Trophoblast cell (in vitro differentiated cells and primary cell): Measurements from ENCODE around the gene DAG1.

Experiments used
- DNase-seq, 2 donors: peaks; one replicate each; pipeline ENCODE4 v3.0.0-alpha.2; 2016
- H2AFZ ChIP-seq: 2 replicates; pipeline ENCODE4 v1.6.1; 2013; ENCODE audit warnings: low read length, moderate library complexity, mild to moderate bottlenecking; ENCODE audit not compliant: insufficient read depth, poor library complexity
- H2AK5ac ChIP-seq: 2 replicates; pipeline ENCODE4 v1.6.1; 2013; ENCODE audit warnings: mild to moderate bottlenecking, low read length
- H2BK120ac ChIP-seq: 2 replicates; pipeline ENCODE4 v1.6.1; 2013; ENCODE audit warnings: low read length, mild to moderate bottlenecking, moderate library complexity; ENCODE audit not compliant: insufficient read depth, poor library complexity
- H2BK12ac ChIP-seq: 2 replicates; pipeline ENCODE4 v1.6.1; 2013; ENCODE audit warnings: mild to moderate bottlenecking, low read length, moderate library complexity
- H2BK5ac ChIP-seq: 2 replicates; pipeline ENCODE4 v1.6.1; 2013; ENCODE audit warnings: low read length, low read depth, moderate library complexity, mild to moderate bottlenecking; ENCODE audit not compliant: poor library complexity
- H3K14ac ChIP-seq: 2 replicates; pipeline ENCODE4 v1.6.1; 2013; ENCODE audit warnings: mild to moderate bottlenecking, low read length
- H3K18ac ChIP-seq: 2 replicates; pipeline ENCODE4 v1.6.1; 2013; ENCODE audit warnings: mild to moderate bottlenecking, low read length
- H3K23ac ChIP-seq: 2 replicates; pipeline ENCODE4 v1.6.1; 2013; ENCODE audit warnings: low read length
- H3K27ac ChIP-seq: 2 replicates; pipeline ENCODE4 v1.5.1; 2013; ENCODE audit warnings: low read depth, mild to moderate bottlenecking, inconsistent platforms, low read length, moderate library complexity
- H3K27me3 ChIP-seq: 2 replicates; pipeline ENCODE4 v1.6.1; 2013; ENCODE audit warnings: inconsistent platforms, mild to moderate bottlenecking, low read length, moderate library complexity; ENCODE audit not compliant: insufficient read depth
- H3K36me3 ChIP-seq, 2 experiments: 1 replicate in 1 of 2; 2 replicates in 1 of 2; pipeline ENCODE4 v1.6.1; 2013; ENCODE audit warnings: low read length in 2 of 2, mild to moderate bottlenecking in 2 of 2, moderate library complexity in 1 of 2; ENCODE audit not compliant: insufficient read depth in 2 of 2, control insufficient read depth in 1 of 2
- H3K4ac ChIP-seq: 2 replicates; pipeline ENCODE4 v1.6.1; 2013; ENCODE audit warnings: low read depth, mild to moderate bottlenecking, low read length, moderate library complexity
- H3K4me1 ChIP-seq, 2 experiments: 1 replicate in 1 of 2; 2 replicates in 1 of 2; pipeline ENCODE4 v1.6.1; 2013; ENCODE audit warnings: low read length in 2 of 2, mild to moderate bottlenecking in 2 of 2, moderate library complexity in 1 of 2; ENCODE audit not compliant: insufficient read depth in 2 of 2, control insufficient read depth in 1 of 2
- H3K4me2 ChIP-seq: 2 replicates; pipeline ENCODE4 v1.6.1; 2013; ENCODE audit warnings: inconsistent platforms, mild to moderate bottlenecking, low read length, moderate library complexity
- H3K4me3 ChIP-seq: 2 replicates; pipeline ENCODE4 v1.5.1; 2013; ENCODE audit warnings: mild to moderate bottlenecking, low read depth, low read length, inconsistent platforms
- H3K79me1 ChIP-seq: one replicate; pipeline ENCODE4 v1.6.1; 2013; ENCODE audit warnings: low read length
- H3K79me2 ChIP-seq: 2 replicates; pipeline ENCODE4 v1.6.1; 2013; ENCODE audit warnings: low read length, mild to moderate bottlenecking; ENCODE audit not compliant: control insufficient read depth, insufficient read depth, poor library complexity
- H3K9ac ChIP-seq: 2 replicates; pipeline ENCODE4 v1.6.1; 2013; ENCODE audit warnings: mild to moderate bottlenecking, low read length
- H3K9me3 ChIP-seq: 2 replicates; pipeline ENCODE4 v1.6.1; 2013; ENCODE audit warnings: low read depth, mild to moderate bottlenecking, control low read depth, inconsistent platforms, low read length; ENCODE audit not compliant: insufficient read depth
- H4K12ac ChIP-seq: 2 replicates; pipeline ENCODE4 v1.6.1; 2013; ENCODE audit warnings: low read depth, mild to moderate bottlenecking, low read length, moderate library complexity
- H4K8ac ChIP-seq: 2 replicates; pipeline ENCODE4 v1.6.1; 2013; ENCODE audit warnings: low read depth, mild to moderate bottlenecking, low read length, moderate library complexity
- H4K91ac ChIP-seq: one replicate; pipeline ENCODE4 v1.6.1; 2013; ENCODE audit warnings: low read depth, mild to moderate bottlenecking, low read length, moderate library complexity
- WGBS: extraction: QIAGEN DNeasy Blood & Tissue Kit; methylation state at CpG from one replicate; pipeline ENCODE4 v1.1.7; 2013; ENCODE audit warnings: missing lambda C conversion rate; ENCODE audit not compliant: insufficient read length, insufficient coverage; ENCODE audit errors: extremely low coverage; 5-methylcytosine and 5-hydroxymethylcytosine counted together

Gene DAG1

DNA sequence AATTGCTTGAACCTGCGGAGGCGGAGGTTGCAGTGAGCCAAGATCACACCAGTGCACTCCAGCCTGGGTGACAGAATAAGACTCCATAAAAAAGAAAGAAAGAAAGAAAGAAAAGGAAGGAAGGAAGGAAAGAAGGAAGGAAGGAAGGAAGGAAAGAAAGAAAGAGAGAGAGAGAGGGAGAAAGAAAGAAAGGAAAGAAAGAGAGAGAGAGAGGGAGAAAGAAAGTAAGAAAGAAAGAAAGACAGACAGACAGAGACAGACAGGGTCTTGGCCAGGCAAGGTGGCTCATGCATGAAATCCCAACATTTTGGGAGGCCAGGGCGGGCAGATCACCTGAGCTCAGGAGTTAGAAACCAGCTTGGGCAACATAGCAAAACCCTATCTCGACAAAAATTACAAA is 16.4 kb upstream of the DAG1 start:
- no CpG with 5 or more reads among the region's 4 CpGs for WGBS
- H3K79me2 ChIP-seq: peaks cover 3% of the 10 kb centered on the region
- no peak overlapping the region for H3K27ac ChIP-seq
- no peak overlapping the region for H2BK5ac ChIP-seq
- no peaks in the 10 kb centered on the region for H3K27me3 ChIP-seq
- no peak overlapping the region for H4K91ac ChIP-seq
- H4K12ac ChIP-seq: no peak overlapping the region
- no peak overlapping the region for H2BK120ac ChIP-seq
- no peak overlapping the region for H2AFZ ChIP-seq
- no peaks in the 10 kb centered on the region for H3K36me3 ChIP-seq
- H4K8ac ChIP-seq: no peak overlapping the region
- no peak overlapping the region for H3K4me2 ChIP-seq
- H3K4ac ChIP-seq: no peak overlapping the region
- no peak overlapping the region for H3K4me3 ChIP-seq
- no peak overlapping the region for H3K18ac ChIP-seq
- H2BK12ac ChIP-seq: no peak overlapping the region
- no peak overlapping the region for H3K9ac ChIP-seq
- no peak overlapping the region for H3K23ac ChIP-seq
- no peaks in the 10 kb centered on the region for H3K9me3 ChIP-seq
- H3K4me1 ChIP-seq: peaks cover 13 to 17% of the 10 kb centered on the region in 2 experiments
- DNase-seq: no peak
- H3K14ac ChIP-seq: no peak overlapping the region
- peaks cover 14% of the 10 kb centered on the region for H3K79me1 ChIP-seq
- no peak overlapping the region for H2AK5ac ChIP-seq

- no peak overlapping the region for H2AK5ac ChIP-seq
- peaks cover 21 to 25% of the 10 kb centered on the region in 2 experiments for H3K4me1 ChIP-seq
- H3K23ac ChIP-seq: no peak overlapping the region
- no peak overlapping the region for H2BK12ac ChIP-seq
- no peak overlapping the region for H4K8ac ChIP-seq
- H3K4me2 ChIP-seq: no peak overlapping the region
- no peak overlapping the region for H3K14ac ChIP-seq
- H3K79me1 ChIP-seq: peaks cover 22% of the 10 kb centered on the region
- no peak overlapping the region for H4K12ac ChIP-seq
- peak; percentile 71 to 78 for DNase-seq
- peaks cover 3% of the 10 kb centered on the region for H3K79me2 ChIP-seq
- no peak overlapping the region for H4K91ac ChIP-seq
- no peak overlapping the region for H3K9ac ChIP-seq
- no peak overlapping the region for H3K4ac ChIP-seq
- H3K4me3 ChIP-seq: no peak overlapping the region
- no CpG with 5 or more reads among the region's 2 CpGs for WGBS
- H3K27ac ChIP-seq: no peak overlapping the region
- no peaks in the 10 kb centered on the region for H3K9me3 ChIP-seq
- no peak overlapping the region for H2BK5ac ChIP-seq
- H2AFZ ChIP-seq: no peak overlapping the region
- no peaks in the 10 kb centered on the region for H3K27me3 ChIP-seq
- H2BK120ac ChIP-seq: no peak overlapping the region
- no peaks in the 10 kb centered on the region for H3K36me3 ChIP-seq
- no peak overlapping the region for H3K18ac ChIP-seq
Measured at GRCh38 chr3:49454458-49454857, 15.6 kb upstream of the DAG1 start.

- no CpG with 5 or more reads among the region's 3 CpGs for WGBS
- Histone ChIP-seq H4K12ac (peak overlapping the region; percentile 22), H4K8ac (peak overlapping the region; percentile 63), H3K9me3 (no peaks in the 10 kb centered on the region), H3K79me2 (peaks cover 3% of the 10 kb centered on the region), H2AFZ (peak overlapping the region; percentile 23), H2BK12ac (peak overlapping the region; percentile 92), H3K9ac (no peak overlapping the region), H2BK5ac (peak overlapping the region; percentile 23), H3K23ac (no peak overlapping the region), H3K14ac (peak overlapping the region; percentile 68), H3K4me3 (no peak overlapping the region), H2AK5ac (peak overlapping the region; percentile 63), H3K27ac (peak overlapping the region; percentile 44), H3K18ac (peak overlapping the region; percentile 34), H3K79me1 (peaks cover 24% of the 10 kb centered on the region), H3K4me2 (no peak overlapping the region), H3K27me3 (no peaks in the 10 kb centered on the region), H4K91ac (peak overlapping the region; percentile 69), H2BK120ac (peak overlapping the region; percentile 82), H3K4me1 (peaks cover 26 to 29% of the 10 kb centered on the region in 2 experiments), H3K36me3 (no peaks in the 10 kb centered on the region), H3K4ac (peak overlapping the region; percentile 65)
- DNase-seq: peak in 1 of 2 donors; percentile 27
Measured at GRCh38 chr3:49454898-49455681, 15.0 kb upstream of the DAG1 start.

- H4K12ac ChIP-seq: no peak overlapping the region
- H3K9me3 ChIP-seq: no peaks in the 10 kb centered on the region
- no CpG with 5 or more reads among the region's 3 CpGs for WGBS
- H3K4me1 ChIP-seq: peaks cover 38 to 42% of the 10 kb centered on the region in 2 experiments
- H3K79me2 ChIP-seq: peaks cover 7% of the 10 kb centered on the region
- peak overlapping the region; percentile 2 for H4K91ac ChIP-seq
- peaks cover 38% of the 10 kb centered on the region for H3K79me1 ChIP-seq
- no peak overlapping the region for H3K23ac ChIP-seq
- no peak overlapping the region for H3K9ac ChIP-seq
- H2AFZ ChIP-seq: no peak overlapping the region
- no peaks in the 10 kb centered on the region for H3K36me3 ChIP-seq
- peak overlapping the region; percentile 8 for H2BK120ac ChIP-seq
- H2AK5ac ChIP-seq: no peak overlapping the region
- H3K4me2 ChIP-seq: no peak overlapping the region
- no peak overlapping the region for H3K27ac ChIP-seq
- peak overlapping the region; percentile 0 for H2BK5ac ChIP-seq
- no peak overlapping the region for H4K8ac ChIP-seq
- DNase-seq: peak in 1 of 2 donors; percentile 82
- no peak overlapping the region for H3K4me3 ChIP-seq
- H3K4ac ChIP-seq: no peak overlapping the region
- no peak overlapping the region for H3K18ac ChIP-seq
- peak overlapping the region; percentile 0 for H2BK12ac ChIP-seq
- H3K14ac ChIP-seq: peak overlapping the region; percentile 1
- H3K27me3 ChIP-seq: no peaks in the 10 kb centered on the region
Measured at GRCh38 chr3:49456466-49456865, 13.6 kb upstream of the DAG1 start.
